Esophagus squamous epithelium (tissue), 5 donors: ENCODE data around the gene NUP85. TPM values are rescaled to one million over a fixed set of nuclear protein-coding genes. Genes with fewer than 3 reads are reported as not detected.
"Not testable (repeated sequence)": the region's sequence is repeated elsewhere in the genome, so short reads cannot be mapped to it uniquely, and the experiment has no call there.

Experiments used
- DNase-seq: peaks from one replicate; lab custom pipeline; 2025; lab: John Stamatoyannopoulos, UW
- H3K27ac ChIP-seq, 4 donors: fragments of 200-600 bp; sonication (generic); one replicate each; pipeline ENCODE4 v1.5.1; 2016 to 2019; ENCODE audit warnings: mild to moderate bottlenecking in 1 of 4
- H3K27me3 ChIP-seq, 4 donors: fragments of 200-600 bp; sonication (generic); 1 replicate in 3 of 4; 2 replicates in 1 of 4; pipeline versions ENCODE4 v1.5.1 to v1.6.0; 2017 to 2021; ENCODE audit warnings: antibody characterized with exemption in 1 of 4
- H3K36me3 ChIP-seq, 3 donors: fragments of 200-600 bp; sonication (generic); one replicate each; pipeline ENCODE4 v1.5.1; 2016 to 2019
- H3K4me1 ChIP-seq, 3 donors: fragments of 200-600 bp; sonication (generic); one replicate each; pipeline ENCODE4 v1.5.1; 2017 to 2019
- H3K4me3 ChIP-seq, 4 donors: fragments of 200-600 bp; sonication (generic); 1 replicate in 3 of 4; 2 replicates in 1 of 4; pipeline ENCODE4 v1.5.1; 2016 to 2019; ENCODE audit warnings: mild to moderate bottlenecking in 2 of 4, moderate library complexity in 1 of 4
- H3K9me3 ChIP-seq, 3 donors: fragments of 200-600 bp; sonication (generic); one replicate each; pipeline ENCODE4 v1.5.1; 2016 to 2019
- POLR2A ChIP-seq, 4 donors: fragments of 450-650 bp; IDR thresholded peaks; one replicate each; pipeline ENCODE4 v1.6.1; 2017; ENCODE audit warnings: antibody characterized with exemption in 4 of 4, mild to moderate bottlenecking in 4 of 4, moderate library complexity in 3 of 4
- WGBS, 2 donors: methylation state at CpG; one replicate each; pipeline ENCODE4 v1.1.5; 2018; 5-methylcytosine and 5-hydroxymethylcytosine counted together
- intact Hi-C: fragments of 100-400 bp; cut with DNase I; formaldehyde crosslinking; loops from one replicate; pipeline ENCODE4 v1.15.0; 2022
- total RNA-seq, 4 donors: library from RNA; depleted of rRNA; stranded (reverse); fragments of >200 nt; gene quantifications; one replicate each; pipeline ENCODE4 v1.1.0, GENCODE V29; 2016
- TF ChIP-seq, protein P1 (sequence below), 6 experiments: fragments of 450-650 bp in 4 of 6; fragments of 200-600 bp in 2 of 6; sonication (generic) in 2 of 6; IDR thresholded peaks; one replicate each; pipeline ENCODE4 v1.5.1; 2016 to 2019; ENCODE audit warnings: antibody characterized with exemption in 6 of 6, mild to moderate bottlenecking in 4 of 6, moderate library complexity in 4 of 6
- donor health status: DM: yes; HTN: yes; CAD: no.

NUP85 gene
- total RNA-seq, 4 donors from 2014 or later = 17.5 to 33.3 (median 29.0) TPM

DNA sequence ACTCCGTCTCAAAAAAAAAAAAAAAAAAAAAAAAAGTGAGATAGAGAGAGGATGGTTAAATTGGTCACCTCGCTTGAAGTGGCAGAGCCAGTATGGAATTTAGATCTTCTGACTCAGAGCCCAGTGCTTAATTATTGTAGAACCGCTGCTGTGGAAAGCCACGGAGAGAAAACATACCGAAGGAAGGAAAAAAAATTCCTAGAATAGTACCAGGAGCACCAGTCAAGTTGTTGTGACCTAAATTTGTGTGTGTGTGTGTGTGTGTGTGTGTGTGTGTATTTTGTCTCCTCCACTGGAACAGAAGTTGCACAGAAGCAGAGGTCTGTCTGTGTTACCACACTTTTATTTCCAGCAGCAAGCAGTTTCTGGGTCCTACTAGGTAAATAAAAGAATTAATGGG is 10.6 kb upstream of the NUP85 start:
- TF ChIP-seq, protein P1, sequence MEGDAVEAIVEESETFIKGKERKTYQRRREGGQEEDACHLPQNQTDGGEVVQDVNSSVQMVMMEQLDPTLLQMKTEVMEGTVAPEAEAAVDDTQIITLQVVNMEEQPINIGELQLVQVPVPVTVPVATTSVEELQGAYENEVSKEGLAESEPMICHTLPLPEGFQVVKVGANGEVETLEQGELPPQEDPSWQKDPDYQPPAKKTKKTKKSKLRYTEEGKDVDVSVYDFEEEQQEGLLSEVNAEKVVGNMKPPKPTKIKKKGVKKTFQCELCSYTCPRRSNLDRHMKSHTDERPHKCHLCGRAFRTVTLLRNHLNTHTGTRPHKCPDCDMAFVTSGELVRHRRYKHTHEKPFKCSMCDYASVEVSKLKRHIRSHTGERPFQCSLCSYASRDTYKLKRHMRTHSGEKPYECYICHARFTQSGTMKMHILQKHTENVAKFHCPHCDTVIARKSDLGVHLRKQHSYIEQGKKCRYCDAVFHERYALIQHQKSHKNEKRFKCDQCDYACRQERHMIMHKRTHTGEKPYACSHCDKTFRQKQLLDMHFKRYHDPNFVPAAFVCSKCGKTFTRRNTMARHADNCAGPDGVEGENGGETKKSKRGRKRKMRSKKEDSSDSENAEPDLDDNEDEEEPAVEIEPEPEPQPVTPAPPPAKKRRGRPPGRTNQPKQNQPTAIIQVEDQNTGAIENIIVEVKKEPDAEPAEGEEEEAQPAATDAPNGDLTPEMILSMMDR (IDR thresholded peaks at IDR 0.05) = no peak
- no peak for TF ChIP-seq POLR2A (IDR thresholded peaks at IDR 0.05)
- Histone ChIP-seq H3K9me3 (no peaks in the 10 kb centered on the region), H3K36me3 (no peaks in the 10 kb centered on the region), H3K4me1 (no peaks in the 10 kb centered on the region), H3K27me3 (no peaks in the 10 kb centered on the region), H3K4me3 (no peak overlapping the region), H3K27ac (no peak overlapping the region)
- no peak for DNase-seq
- WGBS, 2 donors = 75 to 89% methylated on average over 4 of the region's 5 CpGs
- intact Hi-C loops = loop anchor here (10.0 kb wide), 1 partner anchor 230 kb away; no protein-coding TSS in a partner anchor

DNA sequence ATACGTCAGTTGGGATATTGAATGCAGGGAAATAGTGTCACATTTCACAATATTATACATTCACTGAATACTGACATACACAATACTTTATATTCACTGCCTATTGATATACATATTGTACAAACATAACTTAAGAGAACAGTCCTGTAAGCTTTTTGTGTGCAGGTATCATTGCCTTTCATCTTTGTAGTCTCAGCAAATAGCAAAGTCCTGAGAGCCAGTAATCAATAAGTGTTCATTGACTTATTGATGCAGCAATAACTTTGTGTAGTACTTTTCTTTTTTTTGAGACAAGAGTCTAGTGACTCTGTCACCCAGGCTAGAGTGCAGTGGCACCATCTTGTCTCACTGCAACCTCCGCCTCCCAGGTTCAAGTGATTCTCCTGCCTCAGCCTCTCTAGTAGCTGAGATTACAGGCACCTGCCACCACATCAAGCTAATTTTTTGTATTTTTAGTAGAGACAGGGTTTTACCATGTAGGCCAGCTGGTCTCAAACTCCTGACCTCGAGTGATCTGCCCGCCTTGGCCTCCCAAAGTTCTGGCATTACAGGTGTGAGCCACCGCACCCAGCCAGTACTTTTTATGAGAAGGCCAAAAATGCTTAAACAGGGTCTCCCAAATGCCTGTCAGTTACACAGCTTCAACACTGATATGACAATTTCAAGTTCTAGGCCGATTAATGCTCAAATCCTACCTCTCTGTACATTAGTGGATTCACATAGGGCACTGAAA is 5.4 kb upstream of the NUP85 start:
- peaks cover 3 to 8% (median 3%) of the 10 kb centered on the region in 3 donors for H3K4me1 ChIP-seq
- no peaks in the 10 kb centered on the region for H3K9me3 ChIP-seq
- DNase-seq = no peak
- 82 to 89% methylated on average over 6 of the region's 6 CpGs for WGBS, 2 donors
- TF ChIP-seq, protein P1 (IDR thresholded peaks at IDR 0.05) = no peak
- no peak for TF ChIP-seq POLR2A (IDR thresholded peaks at IDR 0.05)
- no peaks in the 10 kb centered on the region for H3K27me3 ChIP-seq
- H3K36me3 ChIP-seq = no peaks in the 10 kb centered on the region
- H3K4me3 ChIP-seq = no peak overlapping the region
- H3K27ac ChIP-seq = no peak overlapping the region
- intact Hi-C loops = loop anchor here (5.0 to 10.0 kb wide), 2 partner anchors 88 to 235 kb away; no protein-coding TSS in a partner anchor

DNA sequence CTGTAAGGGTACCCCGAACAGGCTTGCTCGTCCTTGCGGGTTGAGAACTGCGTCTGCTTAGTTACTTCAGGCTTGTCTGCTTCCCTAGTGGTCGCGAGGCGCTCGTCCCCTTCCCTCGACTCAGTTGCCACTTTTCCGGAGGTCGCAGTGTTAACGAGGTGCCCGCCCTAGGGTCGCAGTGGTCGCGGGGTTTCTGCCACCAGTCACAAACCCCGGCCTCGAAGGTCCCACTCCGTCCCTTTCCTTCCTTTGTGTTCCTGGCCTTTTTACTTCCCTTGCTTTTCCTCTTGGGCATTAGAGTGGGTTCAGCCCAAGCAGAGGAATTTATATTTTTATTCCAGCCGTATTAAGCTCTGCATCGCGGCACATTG is 299 bp downstream of the NUP85 start:
- H3K9me3 ChIP-seq = no peaks in the 10 kb centered on the region
- WGBS, 2 donors = 1% methylated on average over 16 to 22 of the region's 22 CpGs
- H3K27ac ChIP-seq = peak overlapping the region; percentile 95 to 98 (median 96)
- TF ChIP-seq POLR2A (IDR thresholded peaks at IDR 0.05) = no peak
- TF ChIP-seq, protein P1 (IDR thresholded peaks at IDR 0.05) = no peak
- intact Hi-C loops = no loop called here
- peaks cover 0 to 26% (median 18%) of the 10 kb centered on the region in 3 donors for H3K36me3 ChIP-seq
- peaks cover 14 to 30% (median 15%) of the 10 kb centered on the region in 3 donors for H3K4me1 ChIP-seq
- no peaks in the 10 kb centered on the region for H3K27me3 ChIP-seq
- peak overlapping the region; percentile 89 to 97 (median 92) for H3K4me3 ChIP-seq
- no peak for DNase-seq

DNA sequence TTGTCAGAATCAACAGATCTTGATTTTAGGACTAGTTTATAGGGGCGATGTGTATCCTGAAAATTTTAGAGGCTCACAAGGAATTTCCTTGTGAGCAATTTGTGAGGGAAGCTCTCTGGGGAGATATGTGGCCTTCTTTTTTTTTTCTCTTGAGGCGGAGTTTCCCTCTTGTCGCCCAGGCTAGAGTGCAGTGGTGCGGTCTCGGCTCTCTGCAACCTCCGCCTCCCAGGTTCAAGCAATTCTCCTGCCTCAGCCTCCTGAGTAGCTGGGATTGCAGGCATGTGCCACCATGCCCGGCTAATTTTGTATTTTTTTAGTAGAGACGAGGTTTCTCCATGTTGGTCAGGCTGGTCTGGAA is 1.6 kb downstream of the NUP85 start:
- intact Hi-C loops, DNase-seq, H3K27me3 ChIP-seq, H3K9me3 ChIP-seq, H3K27ac ChIP-seq: not testable (repeated sequence)
- Histone ChIP-seq H3K4me3 (peak overlapping the region in 1 of 4 donors; percentile 97), H3K4me1 (peaks cover 14 to 30% (median 15%) of the 10 kb centered on the region in 3 donors), H3K36me3 (peaks cover 0 to 38% (median 28%) of the 10 kb centered on the region in 3 donors)
- WGBS, 2 donors = 73 to 86% methylated on average over 6 to 8 of the region's 8 CpGs

DNA sequence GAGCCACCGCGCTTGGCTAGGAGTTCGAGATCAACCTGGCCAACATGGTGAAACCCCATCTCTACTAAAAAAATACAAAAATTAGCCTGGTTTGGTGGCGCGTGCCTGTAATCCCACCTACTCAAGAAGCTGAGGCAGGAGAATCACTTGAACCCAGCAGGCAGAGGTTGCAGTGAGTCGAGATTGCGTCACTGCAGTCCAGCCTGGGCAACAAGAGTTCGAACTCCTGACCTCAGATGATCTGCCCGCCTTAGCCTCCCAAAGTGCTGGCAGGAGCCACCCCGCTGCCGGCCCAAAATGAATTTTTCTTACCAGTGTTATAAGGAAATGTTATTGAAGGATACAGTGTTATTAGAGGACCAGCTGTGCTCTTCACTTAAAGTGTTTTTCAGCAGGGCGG is 2.3 kb downstream of the NUP85 start:
- DNase-seq = no peak
- WGBS, 2 donors = 83 to 87% methylated on average over 9 to 12 of the region's 12 CpGs
- H3K9me3 ChIP-seq = no peaks in the 10 kb centered on the region
- intact Hi-C loops = no loop called here
- peaks cover 14 to 30% (median 15%) of the 10 kb centered on the region in 3 donors for H3K4me1 ChIP-seq
- H3K36me3 ChIP-seq = peaks cover 0 to 46% (median 33%) of the 10 kb centered on the region in 3 donors
- no peak overlapping the region for H3K4me3 ChIP-seq
- no peak overlapping the region for H3K27ac ChIP-seq
- TF ChIP-seq POLR2A (IDR thresholded peaks at IDR 0.05) = no peak
- TF ChIP-seq, protein P1 (IDR thresholded peaks at IDR 0.05) = no peak
- H3K27me3 ChIP-seq = no peaks in the 10 kb centered on the region
